ENCODE measurements around the gene DBP. TPM values are rescaled to one million over a fixed set of nuclear protein-coding genes. Genes with fewer than 3 reads are reported as not detected.
A peak's percentile ranks its signal among the peaks of the same experiment; 100 is the strongest.

The DBP gene
- total RNA-seq, 1 donor from 2014 or later = 6.8 TPM

- no peaks in the 10 kb centered on the region for H3K27me3 ChIP-seq (ENCODE audit: control insufficient read depth in 3 of 3, insufficient read depth in 3 of 3, low read length in 3 of 3)
- no peak overlapping the region for H3K27ac ChIP-seq (ENCODE audit: low read depth, low read length)
- no peaks in the 10 kb centered on the region for H3K9me3 ChIP-seq (ENCODE audit: control insufficient read depth in 3 of 3, low read length in 3 of 3)
- H3K4me3 ChIP-seq (ENCODE audit: low read length in 3 of 3) = no peak overlapping the region
- H3K4me1 ChIP-seq (ENCODE audit: control insufficient read depth in 3 of 3, insufficient read depth in 3 of 3, low read length in 3 of 3) = no peaks in the 10 kb centered on the region
- H3K9ac ChIP-seq (ENCODE audit: low read depth in 1 of 3, low read length in 3 of 3) = no peak overlapping the region
- H3K36me3 ChIP-seq (ENCODE audit: control insufficient read depth in 3 of 3, insufficient read depth in 3 of 3, low read length in 3 of 3) = no peaks in the 10 kb centered on the region
Observed at GRCh38 chr19:48654299-48655059, 17.3 kb upstream of the DBP start.

GRCh38 chr19:48651683-48652048 is 14.5 kb upstream of the DBP start:
- no peaks in the 10 kb centered on the region for H3K9me3 ChIP-seq (ENCODE audit: control insufficient read depth in 3 of 3, low read length in 3 of 3)
- H3K27me3 ChIP-seq (ENCODE audit: control insufficient read depth in 3 of 3, insufficient read depth in 3 of 3, low read length in 3 of 3) = no peaks in the 10 kb centered on the region
- no peaks in the 10 kb centered on the region for H3K36me3 ChIP-seq (ENCODE audit: control insufficient read depth in 3 of 3, insufficient read depth in 3 of 3, low read length in 3 of 3)
- H3K9ac ChIP-seq (ENCODE audit: low read depth in 1 of 3, low read length in 3 of 3) = no peak overlapping the region
- H3K27ac ChIP-seq (ENCODE audit: low read depth, low read length) = no peak overlapping the region
- H3K4me1 ChIP-seq (ENCODE audit: control insufficient read depth in 3 of 3, insufficient read depth in 3 of 3, low read length in 3 of 3) = no peaks in the 10 kb centered on the region
- H3K4me3 ChIP-seq (ENCODE audit: low read length in 3 of 3) = no peak overlapping the region

DNA sequence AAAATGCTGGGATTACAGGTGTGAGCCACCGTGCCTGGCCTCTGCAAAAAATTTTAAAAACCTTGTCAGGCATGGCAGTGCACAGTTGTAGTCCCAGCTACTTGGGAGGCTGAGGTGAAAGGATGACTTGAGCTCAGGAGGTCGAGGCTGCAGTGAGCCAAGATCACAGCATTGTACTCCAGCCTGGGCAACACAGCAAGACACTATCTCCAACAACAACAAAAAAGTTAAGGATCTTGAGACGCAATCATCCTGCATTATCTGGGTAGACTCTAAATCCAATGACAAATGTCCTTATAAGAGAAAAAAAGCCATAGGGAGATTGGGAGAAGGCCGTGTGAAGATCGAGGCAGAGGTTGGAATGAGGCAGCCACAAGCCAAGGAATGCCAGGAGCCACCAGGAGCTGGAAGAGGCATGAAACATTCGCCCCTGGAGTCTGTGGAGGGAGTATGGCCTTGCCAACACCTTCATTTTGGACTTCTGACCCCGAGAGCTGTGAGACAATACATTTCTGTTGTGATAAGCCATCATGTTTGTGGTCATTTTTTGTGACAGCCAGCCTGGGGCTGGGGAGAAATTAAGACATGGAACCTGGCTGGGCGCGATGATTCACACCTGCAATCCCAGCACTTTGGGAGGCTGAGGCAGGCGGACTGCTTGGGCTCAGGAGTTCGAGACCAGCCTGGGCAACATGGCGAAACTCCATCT is 13.9 kb upstream of the DBP start:
- H3K4me3 ChIP-seq (ENCODE audit: low read length in 3 of 3) = no peak overlapping the region
- no peaks in the 10 kb centered on the region for H3K9me3 ChIP-seq (ENCODE audit: control insufficient read depth in 3 of 3, low read length in 3 of 3)
- no peaks in the 10 kb centered on the region for H3K36me3 ChIP-seq (ENCODE audit: control insufficient read depth in 3 of 3, insufficient read depth in 3 of 3, low read length in 3 of 3)

DNA sequence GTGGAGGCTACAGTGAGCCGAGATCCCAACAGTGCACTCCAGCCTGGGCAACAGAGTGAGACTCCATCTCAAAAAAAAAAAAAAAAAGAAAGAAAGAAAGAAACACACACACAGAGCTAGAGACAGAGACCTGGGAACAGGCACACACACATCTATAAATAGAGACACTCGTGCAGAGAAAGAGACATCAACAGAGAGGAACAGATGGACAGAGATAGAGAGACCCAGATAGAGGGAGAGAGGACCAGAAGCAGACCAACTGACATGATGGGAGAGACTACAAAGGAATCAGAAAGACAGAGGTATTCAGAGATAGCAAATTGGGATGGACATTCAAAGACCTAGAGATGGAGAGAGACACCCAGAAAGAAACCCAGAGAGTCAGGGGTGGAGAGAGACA is 11.0 kb upstream of the DBP start:
- H3K4me1 ChIP-seq (ENCODE audit: control insufficient read depth in 3 of 3, insufficient read depth in 3 of 3, low read length in 3 of 3) = peaks cover 14 to 19% (median 16%) of the 10 kb centered on the region in 3 donors
- H3K4me3 ChIP-seq (ENCODE audit: low read length in 3 of 3) = no peak overlapping the region
- H3K27ac ChIP-seq (ENCODE audit: low read depth, low read length) = no peak overlapping the region
- H3K36me3 ChIP-seq (ENCODE audit: control insufficient read depth in 3 of 3, insufficient read depth in 3 of 3, low read length in 3 of 3) = no peaks in the 10 kb centered on the region
- H3K27me3 ChIP-seq (ENCODE audit: control insufficient read depth in 3 of 3, insufficient read depth in 3 of 3, low read length in 3 of 3) = no peaks in the 10 kb centered on the region
- H3K9me3 ChIP-seq (ENCODE audit: control insufficient read depth in 3 of 3, low read length in 3 of 3) = no peaks in the 10 kb centered on the region
- H3K9ac ChIP-seq (ENCODE audit: low read depth in 1 of 3, low read length in 3 of 3) = no peak overlapping the region

More for the DNA sequence above, 13.9 kb upstream of the DBP start:
- H3K27ac ChIP-seq (ENCODE audit: low read depth, low read length) = no peak overlapping the region
- no peak overlapping the region for H3K9ac ChIP-seq (ENCODE audit: low read depth in 1 of 3, low read length in 3 of 3)
- H3K27me3 ChIP-seq (ENCODE audit: control insufficient read depth in 3 of 3, insufficient read depth in 3 of 3, low read length in 3 of 3) = no peaks in the 10 kb centered on the region
- peaks cover 0 to 3% (median under 1%) of the 10 kb centered on the region in 3 donors for H3K4me1 ChIP-seq (ENCODE audit: control insufficient read depth in 3 of 3, insufficient read depth in 3 of 3, low read length in 3 of 3)

- H3K4me3 ChIP-seq (ENCODE audit: low read length in 3 of 3) = peak overlapping the region in 2 of 3 donors; percentile 72 to 73
- H3K4me1 ChIP-seq (ENCODE audit: control insufficient read depth in 3 of 3, insufficient read depth in 3 of 3, low read length in 3 of 3) = peaks cover 14 to 19% (median 16%) of the 10 kb centered on the region in 3 donors
- H3K9ac ChIP-seq (ENCODE audit: low read depth in 1 of 3, low read length in 3 of 3) = peak overlapping the region in 2 of 3 donors; percentile 76 to 82
- no peaks in the 10 kb centered on the region for H3K9me3 ChIP-seq (ENCODE audit: control insufficient read depth in 3 of 3, low read length in 3 of 3)
- no peak overlapping the region for H3K27ac ChIP-seq (ENCODE audit: low read depth, low read length)
- H3K27me3 ChIP-seq (ENCODE audit: control insufficient read depth in 3 of 3, insufficient read depth in 3 of 3, low read length in 3 of 3) = no peaks in the 10 kb centered on the region
- no peaks in the 10 kb centered on the region for H3K36me3 ChIP-seq (ENCODE audit: control insufficient read depth in 3 of 3, insufficient read depth in 3 of 3, low read length in 3 of 3)
Observed at GRCh38 chr19:48646722-48647216, 9.6 kb upstream of the DBP start.

- Histone ChIP-seq H3K4me3 (ENCODE audit: low read length in 3 of 3) (peak within 1 kb of the TSS; percentile 72 to 74 (median 73)), H3K4me1 (ENCODE audit: control insufficient read depth in 3 of 3, insufficient read depth in 3 of 3, low read length in 3 of 3) (peaks cover 14 to 19% (median 16%) of the 10 kb centered on the region in 3 donors), H3K36me3 (ENCODE audit: control insufficient read depth in 3 of 3, insufficient read depth in 3 of 3, low read length in 3 of 3) (no peaks in the 10 kb centered on the region), H3K27ac (ENCODE audit: low read depth, low read length) (peak within 1 kb of the TSS; percentile 68), H3K9ac (ENCODE audit: low read depth in 1 of 3, low read length in 3 of 3) (peak within 1 kb of the TSS; percentile 69 to 82 (median 76)), H3K9me3 (ENCODE audit: control insufficient read depth in 3 of 3, low read length in 3 of 3) (no peaks in the 10 kb centered on the region), H3K27me3 (ENCODE audit: control insufficient read depth in 3 of 3, insufficient read depth in 3 of 3, low read length in 3 of 3) (no peaks in the 10 kb centered on the region)
Observed at GRCh38 chr19:48646001-48646721, 9.0 kb upstream of the DBP start, which contains the start of gene CA11. CA11 (minus strand) TSS chr19:48646187; CDS start chr19:48645632, 555 bp downstream.

DNA sequence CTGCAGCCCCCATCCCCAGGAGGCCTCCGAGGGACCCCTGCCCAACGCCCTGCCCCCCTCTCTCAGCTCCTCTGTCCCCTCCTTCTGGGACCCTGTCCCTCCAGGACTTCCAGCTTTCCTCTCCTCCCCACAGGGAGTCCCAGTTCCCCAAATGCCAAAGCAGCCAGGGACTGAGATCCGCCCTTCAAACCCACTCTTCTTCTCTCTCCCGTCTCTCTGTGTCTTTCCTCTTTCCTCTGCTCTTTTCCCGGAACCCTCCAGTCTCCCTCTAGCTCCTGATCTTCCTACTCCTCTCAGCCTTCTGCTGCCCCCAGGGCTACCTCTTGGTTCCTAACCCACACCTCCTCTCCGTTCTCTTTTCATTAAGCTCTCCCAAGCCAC is 8.4 kb upstream of the DBP start:
- H3K4me3 ChIP-seq (ENCODE audit: low read length in 3 of 3) = peak overlapping the region; percentile 72 to 74 (median 73)
- peak overlapping the region; percentile 68 for H3K27ac ChIP-seq (ENCODE audit: low read depth, low read length)
- no peaks in the 10 kb centered on the region for H3K9me3 ChIP-seq (ENCODE audit: control insufficient read depth in 3 of 3, low read length in 3 of 3)
- H3K4me1 ChIP-seq (ENCODE audit: control insufficient read depth in 3 of 3, insufficient read depth in 3 of 3, low read length in 3 of 3) = peaks cover 14 to 19% (median 16%) of the 10 kb centered on the region in 3 donors
- no peaks in the 10 kb centered on the region for H3K36me3 ChIP-seq (ENCODE audit: control insufficient read depth in 3 of 3, insufficient read depth in 3 of 3, low read length in 3 of 3)
- no peaks in the 10 kb centered on the region for H3K27me3 ChIP-seq (ENCODE audit: control insufficient read depth in 3 of 3, insufficient read depth in 3 of 3, low read length in 3 of 3)
- peak overlapping the region; percentile 69 to 82 (median 76) for H3K9ac ChIP-seq (ENCODE audit: low read depth in 1 of 3, low read length in 3 of 3)

GRCh38 chr19:48644839-48645619 is 7.8 kb upstream of the DBP start:
- Histone ChIP-seq H3K9me3 (ENCODE audit: control insufficient read depth in 3 of 3, low read length in 3 of 3) (no peaks in the 10 kb centered on the region), H3K27ac (ENCODE audit: low read depth, low read length) (peak overlapping the region; percentile 68), H3K4me3 (ENCODE audit: low read length in 3 of 3) (peak overlapping the region; percentile 72 to 74 (median 73)), H3K36me3 (ENCODE audit: control insufficient read depth in 3 of 3, insufficient read depth in 3 of 3, low read length in 3 of 3) (no peaks in the 10 kb centered on the region), H3K4me1 (ENCODE audit: control insufficient read depth in 3 of 3, insufficient read depth in 3 of 3, low read length in 3 of 3) (peaks cover 14 to 19% (median 16%) of the 10 kb centered on the region in 3 donors), H3K27me3 (ENCODE audit: control insufficient read depth in 3 of 3, insufficient read depth in 3 of 3, low read length in 3 of 3) (no peaks in the 10 kb centered on the region), H3K9ac (ENCODE audit: low read depth in 1 of 3, low read length in 3 of 3) (peak overlapping the region; percentile 61 to 82 (median 76))

DNA sequence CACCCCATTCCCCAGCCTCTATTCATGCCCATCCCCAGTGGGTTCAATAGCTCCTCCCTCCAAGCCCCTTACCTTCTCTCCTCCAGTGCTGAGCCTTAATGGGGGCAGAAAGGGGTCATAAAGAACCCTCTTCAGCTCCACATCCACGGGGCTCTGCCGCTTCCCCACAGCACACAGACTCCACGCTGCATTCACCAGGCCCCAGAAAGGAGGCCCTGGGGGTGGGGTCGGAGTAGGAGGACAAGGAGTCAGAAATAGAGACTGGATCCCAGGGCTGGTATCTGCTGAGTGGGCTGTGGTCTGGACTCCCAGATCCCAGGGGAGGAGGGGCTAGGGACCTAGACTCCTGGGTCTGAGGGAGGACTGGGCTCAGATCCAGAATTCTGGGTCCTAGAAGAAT is 7.2 kb upstream of the DBP start:
- Histone ChIP-seq H3K4me1 (ENCODE audit: control insufficient read depth in 3 of 3, insufficient read depth in 3 of 3, low read length in 3 of 3) (peaks cover 14 to 19% (median 16%) of the 10 kb centered on the region in 3 donors), H3K9me3 (ENCODE audit: control insufficient read depth in 3 of 3, low read length in 3 of 3) (no peaks in the 10 kb centered on the region), H3K4me3 (ENCODE audit: low read length in 3 of 3) (peak overlapping the region in 1 of 3 donors; percentile 30), H3K9ac (ENCODE audit: low read depth in 1 of 3, low read length in 3 of 3) (no peak overlapping the region), H3K27ac (ENCODE audit: low read depth, low read length) (no peak overlapping the region), H3K27me3 (ENCODE audit: control insufficient read depth in 3 of 3, insufficient read depth in 3 of 3, low read length in 3 of 3) (no peaks in the 10 kb centered on the region), H3K36me3 (ENCODE audit: control insufficient read depth in 3 of 3, insufficient read depth in 3 of 3, low read length in 3 of 3) (no peaks in the 10 kb centered on the region)

Data from skeletal muscle tissue (tissue), 4 donors.